ENCODE data around the gene COLEC12. TPM values are rescaled to one million over a fixed set of nuclear protein-coding genes. Genes with fewer than 3 reads are reported as not detected.

COLEC12 gene
- polyA plus RNA-seq, 3 donors: 0.21 to 0.47 (median 0.35) TPM

DNA sequence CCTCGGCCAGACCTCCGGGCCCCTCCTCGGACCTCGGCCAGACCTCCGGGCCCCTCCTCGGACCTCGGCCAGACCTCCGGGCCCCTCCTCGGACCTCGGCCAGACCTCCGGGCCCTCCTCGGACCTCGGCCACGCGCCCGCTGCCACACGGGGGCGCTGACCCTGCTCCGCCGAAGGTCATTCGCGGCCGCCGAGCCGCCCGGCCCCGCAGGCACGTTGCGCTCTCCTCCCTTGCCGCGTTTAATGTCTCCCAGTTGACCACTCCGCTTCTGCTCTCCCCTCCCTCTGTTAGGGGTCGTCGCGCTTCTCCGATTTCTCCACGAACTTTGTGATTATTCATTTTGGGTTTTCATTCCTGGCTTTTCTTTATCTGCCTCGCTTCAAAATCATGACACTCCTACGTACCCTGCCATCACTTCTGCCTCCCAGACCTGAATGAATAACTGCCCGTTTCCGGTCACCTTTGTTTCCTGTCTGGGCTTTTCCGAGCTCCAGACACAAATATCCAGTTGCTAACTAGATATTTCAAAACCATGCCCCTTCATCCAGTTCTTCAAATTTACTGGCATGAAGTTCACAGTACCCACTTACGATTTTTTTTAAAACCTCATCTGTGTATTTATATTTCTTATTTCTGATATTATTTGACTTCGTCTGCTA lies 14.8 kb upstream of the COLEC12 start:
- no peak for DNase-seq
- Mint-ChIP-seq H3K4me3 (no peak overlapping the region), H3K4me1 (peaks cover 24% of the 10 kb centered on the region), H3K36me3 (no peaks in the 10 kb centered on the region), H3K27ac (no peak overlapping the region), H3K9me3 (peaks cover 9 to 23% (median 12%) of the 10 kb centered on the region in 7 donors), H3K27me3 (ENCODE audit: low read depth in 3 of 3) (peaks cover 0 to 6% (median 6%) of the 10 kb centered on the region in 3 donors)
- H4K20me1 ChIP-seq (ENCODE audit: insufficient read depth, low read length): no peaks in the 10 kb centered on the region
- 94% methylated on average over 22 of the region's 44 CpGs for WGBS (ENCODE audit: insufficient coverage)
- H3K9ac ChIP-seq (ENCODE audit: insufficient read depth, low read length, poor library complexity, severe bottlenecking): no peak overlapping the region
- no peaks in the 10 kb centered on the region for H3K36me3 ChIP-seq (replicated peaks in 1 of 2; ENCODE audit: control insufficient read depth in 1 of 2, insufficient read depth in 2 of 2, low read length in 2 of 2)
- no peak overlapping the region for H3K4me3 ChIP-seq (replicated peaks in 1 of 3; ENCODE audit: low read depth in 2 of 3, low read length in 3 of 3)
- intact Hi-C loops (cut with micrococcal nuclease): no loop called here
- no peak overlapping the region for H2AFZ ChIP-seq (ENCODE audit: insufficient read depth, low read depth, low read length, poor library complexity, severe bottlenecking)
- H3K9me3 ChIP-seq (replicated peaks in 1 of 2; ENCODE audit: control insufficient read depth in 1 of 2, insufficient read depth in 1 of 2, low read length in 2 of 2): peaks cover 0 to 12% of the 10 kb centered on the region in 2 donors
- no peaks in the 10 kb centered on the region for H3K79me2 ChIP-seq (ENCODE audit: insufficient read depth, low read length)
- H3K27ac ChIP-seq (ENCODE audit: low read depth in 1 of 2, low read length in 2 of 2): no peak overlapping the region
- H3K27me3 ChIP-seq (ENCODE audit: control insufficient read depth in 2 of 2, insufficient read depth in 2 of 2, low read length in 2 of 2): no peaks in the 10 kb centered on the region
- TF ChIP-seq, protein P1, sequence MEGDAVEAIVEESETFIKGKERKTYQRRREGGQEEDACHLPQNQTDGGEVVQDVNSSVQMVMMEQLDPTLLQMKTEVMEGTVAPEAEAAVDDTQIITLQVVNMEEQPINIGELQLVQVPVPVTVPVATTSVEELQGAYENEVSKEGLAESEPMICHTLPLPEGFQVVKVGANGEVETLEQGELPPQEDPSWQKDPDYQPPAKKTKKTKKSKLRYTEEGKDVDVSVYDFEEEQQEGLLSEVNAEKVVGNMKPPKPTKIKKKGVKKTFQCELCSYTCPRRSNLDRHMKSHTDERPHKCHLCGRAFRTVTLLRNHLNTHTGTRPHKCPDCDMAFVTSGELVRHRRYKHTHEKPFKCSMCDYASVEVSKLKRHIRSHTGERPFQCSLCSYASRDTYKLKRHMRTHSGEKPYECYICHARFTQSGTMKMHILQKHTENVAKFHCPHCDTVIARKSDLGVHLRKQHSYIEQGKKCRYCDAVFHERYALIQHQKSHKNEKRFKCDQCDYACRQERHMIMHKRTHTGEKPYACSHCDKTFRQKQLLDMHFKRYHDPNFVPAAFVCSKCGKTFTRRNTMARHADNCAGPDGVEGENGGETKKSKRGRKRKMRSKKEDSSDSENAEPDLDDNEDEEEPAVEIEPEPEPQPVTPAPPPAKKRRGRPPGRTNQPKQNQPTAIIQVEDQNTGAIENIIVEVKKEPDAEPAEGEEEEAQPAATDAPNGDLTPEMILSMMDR (IDR thresholded peaks at IDR 0.05): no peak
- H3K4me1 ChIP-seq (ENCODE audit: control insufficient read depth in 1 of 2, insufficient read depth in 2 of 2, low read length in 2 of 2): peaks cover 19 to 21% of the 10 kb centered on the region in 2 donors
- H3K4me2 ChIP-seq (replicated peaks; ENCODE audit: extremely low read depth, low read length, poor library complexity, severe bottlenecking): no peak overlapping the region

GRCh38 chr18:513826-514530 lies 13.5 kb upstream of the COLEC12 start:
- Histone ChIP-seq H2AFZ (ENCODE audit: insufficient read depth, low read depth, low read length, poor library complexity, severe bottlenecking) (no peak overlapping the region), H3K4me1 (ENCODE audit: control insufficient read depth in 1 of 2, insufficient read depth in 2 of 2, low read length in 2 of 2) (peaks cover 10% of the 10 kb centered on the region in 2 donors), H3K9me3 (replicated peaks in 1 of 2; ENCODE audit: control insufficient read depth in 1 of 2, insufficient read depth in 1 of 2, low read length in 2 of 2) (peaks cover 0 to 12% of the 10 kb centered on the region in 2 donors), H3K27me3 (ENCODE audit: control insufficient read depth in 2 of 2, insufficient read depth in 2 of 2, low read length in 2 of 2) (no peaks in the 10 kb centered on the region), H3K4me2 (replicated peaks; ENCODE audit: extremely low read depth, low read length, poor library complexity, severe bottlenecking) (no peak overlapping the region), H3K36me3 (replicated peaks in 1 of 2; ENCODE audit: control insufficient read depth in 1 of 2, insufficient read depth in 2 of 2, low read length in 2 of 2) (no peaks in the 10 kb centered on the region), H3K9ac (ENCODE audit: insufficient read depth, low read length, poor library complexity, severe bottlenecking) (no peak overlapping the region), H3K79me2 (ENCODE audit: insufficient read depth, low read length) (no peaks in the 10 kb centered on the region), H4K20me1 (ENCODE audit: insufficient read depth, low read length) (no peaks in the 10 kb centered on the region), H3K27ac (ENCODE audit: low read depth in 1 of 2, low read length in 2 of 2) (no peak overlapping the region), H3K4me3 (replicated peaks in 1 of 3; ENCODE audit: low read depth in 2 of 3, low read length in 3 of 3) (no peak overlapping the region)
- intact Hi-C loops (cut with micrococcal nuclease): no loop called here
- DNase-seq: no peak
- Mint-ChIP-seq H3K27ac (peak overlapping the region in 1 of 7 donors; percentile 57), H3K9me3 (peaks cover 9 to 23% (median 12%) of the 10 kb centered on the region in 7 donors), H3K36me3 (no peaks in the 10 kb centered on the region), H3K27me3 (ENCODE audit: low read depth in 3 of 3) (peaks cover 3 to 6% (median 6%) of the 10 kb centered on the region in 3 donors), H3K4me3 (no peak overlapping the region), H3K4me1 (peaks cover 13% of the 10 kb centered on the region)
- WGBS (ENCODE audit: insufficient coverage): 83% methylated on average over 24 of the region's 36 CpGs
- TF ChIP-seq, protein P1 (IDR thresholded peaks at IDR 0.05): no peak

All from CD14-positive monocyte (primary cell).